Measurements from ENCODE around the gene HMG20B.

The HMG20B gene

GRCh38 chr19:3534375-3535234 is 38.1 kb upstream of the HMG20B start:
- Mint-ChIP-seq H3K4me3 (no peak overlapping the region), H3K4me1 (peaks cover 7% of the 10 kb centered on the region), H3K9me3 (no peaks in the 10 kb centered on the region), H3K27ac (no peak overlapping the region), H3K27me3 (no peaks in the 10 kb centered on the region)
- ATAC-seq = no peak
- no peak for DNase-seq

GRCh38 chr19:3535235-3535535 is 37.6 kb upstream of the HMG20B start:
- Mint-ChIP-seq H3K4me1 (peaks cover 7% of the 10 kb centered on the region), H3K9me3 (no peaks in the 10 kb centered on the region), H3K27ac (no peak overlapping the region), H3K27me3 (no peaks in the 10 kb centered on the region), H3K4me3 (no peak overlapping the region)
- DNase-seq = no peak
- ATAC-seq = no peak

GRCh38 chr19:3535563-3535965 is 37.2 kb upstream of the HMG20B start:
- DNase-seq (no peak), ATAC-seq (no peak)
- Mint-ChIP-seq H3K27ac (no peak overlapping the region), H3K4me3 (no peak overlapping the region), H3K27me3 (no peaks in the 10 kb centered on the region), H3K9me3 (no peaks in the 10 kb centered on the region), H3K4me1 (peaks cover 7% of the 10 kb centered on the region)

GRCh38 chr19:3535981-3536380 is 36.8 kb upstream of the HMG20B start:
- no peak for ATAC-seq
- peaks cover 7% of the 10 kb centered on the region for H3K4me1 Mint-ChIP-seq
- no peak for DNase-seq
- peak overlapping the region in 1 of 2 donors; percentile 50 for H3K27ac Mint-ChIP-seq
- H3K9me3 Mint-ChIP-seq = no peaks in the 10 kb centered on the region
- H3K4me3 Mint-ChIP-seq = no peak overlapping the region
- H3K27me3 Mint-ChIP-seq = no peaks in the 10 kb centered on the region

GRCh38 chr19:3536429-3537100 is 36.2 kb upstream of the HMG20B start:
- Mint-ChIP-seq H3K27ac (peak overlapping the region in 1 of 2 donors; percentile 48), H3K4me3 (no peak overlapping the region), H3K9me3 (no peaks in the 10 kb centered on the region), H3K4me1 (peaks cover 7% of the 10 kb centered on the region), H3K27me3 (no peaks in the 10 kb centered on the region)
- ATAC-seq (no peak), DNase-seq (no peak)

- H3K4me3 Mint-ChIP-seq = peak overlapping the region in 1 of 2 donors; percentile 21
- DNase-seq (no peak), ATAC-seq (no peak)
- peaks cover 7% of the 10 kb centered on the region for H3K4me1 Mint-ChIP-seq
- no peaks in the 10 kb centered on the region for H3K27me3 Mint-ChIP-seq
- no peaks in the 10 kb centered on the region for H3K9me3 Mint-ChIP-seq
- no peak overlapping the region for H3K27ac Mint-ChIP-seq
Measured at GRCh38 chr19:3537101-3537437, 35.7 kb upstream of the HMG20B start.

GRCh38 chr19:3537438-3538240 is 35.1 kb upstream of the HMG20B start:
- Mint-ChIP-seq H3K27ac (peak overlapping the region in 1 of 2 donors; percentile 77), H3K9me3 (no peaks in the 10 kb centered on the region), H3K27me3 (no peaks in the 10 kb centered on the region), H3K4me1 (peaks cover 7% of the 10 kb centered on the region), H3K4me3 (peak overlapping the region in 1 of 2 donors; percentile 21)
- peak; percentile 20 for ATAC-seq
- no peak for DNase-seq

- Mint-ChIP-seq H3K4me1 (peaks cover 7% of the 10 kb centered on the region), H3K27ac (peak overlapping the region in 1 of 2 donors; percentile 77), H3K27me3 (no peaks in the 10 kb centered on the region), H3K9me3 (no peaks in the 10 kb centered on the region), H3K4me3 (no peak overlapping the region)
- no peak for ATAC-seq
- no peak for DNase-seq
Measured at GRCh38 chr19:3538258-3538929, 34.4 kb upstream of the HMG20B start.

- Mint-ChIP-seq H3K9me3 (no peaks in the 10 kb centered on the region), H3K27me3 (no peaks in the 10 kb centered on the region), H3K27ac (peak within 1 kb of the TSS in 1 of 2 donors; percentile 91), H3K4me3 (no peak within 1 kb of the TSS), H3K4me1 (peaks cover 7% of the 10 kb centered on the region)
- ATAC-seq (no peak), DNase-seq (no peak)
Measured at GRCh38 chr19:3538965-3539755, 33.6 kb upstream of the HMG20B start, which contains the start of gene TEKTIP1. TEKTIP1 (plus strand) TSS chr19:3539174; CDS start chr19:3539178, 4 bp downstream.

GRCh38 chr19:3539756-3540118 is 33.0 kb upstream of the HMG20B start:
- Mint-ChIP-seq H3K9me3 (no peaks in the 10 kb centered on the region), H3K4me1 (peaks cover 7% of the 10 kb centered on the region), H3K4me3 (no peak overlapping the region), H3K27me3 (no peaks in the 10 kb centered on the region), H3K27ac (peak overlapping the region in 1 of 2 donors; percentile 91)
- ATAC-seq (no peak), DNase-seq (no peak)

- DNase-seq = no peak
- Mint-ChIP-seq H3K27ac (peak overlapping the region in 1 of 2 donors; percentile 74), H3K4me1 (peaks cover 25% of the 10 kb centered on the region), H3K27me3 (no peaks in the 10 kb centered on the region), H3K9me3 (no peaks in the 10 kb centered on the region), H3K4me3 (no peak overlapping the region)
- ATAC-seq = peak; percentile 29
Measured at GRCh38 chr19:3543150-3544057, 29.3 kb upstream of the HMG20B start.

- Mint-ChIP-seq H3K9me3 (no peaks in the 10 kb centered on the region), H3K4me3 (no peak overlapping the region), H3K4me1 (peaks cover 31% of the 10 kb centered on the region), H3K27ac (peak overlapping the region in 1 of 2 donors; percentile 63), H3K27me3 (no peaks in the 10 kb centered on the region)
- ATAC-seq (peak; percentile 1), DNase-seq (no peak)
Measured at GRCh38 chr19:3544058-3544376, 28.7 kb upstream of the HMG20B start.

GRCh38 chr19:3544742-3545668 is 27.7 kb upstream of the HMG20B start:
- Mint-ChIP-seq H3K4me1 (peaks cover 33% of the 10 kb centered on the region), H3K27me3 (no peaks in the 10 kb centered on the region), H3K4me3 (no peak overlapping the region), H3K9me3 (no peaks in the 10 kb centered on the region), H3K27ac (peak overlapping the region in 1 of 2 donors; percentile 82)
- DNase-seq (peak; percentile 79 to 81), ATAC-seq (peak; percentile 68)
